K562 (cell line): ENCODE measurements around the gene HADH. TPM values are rescaled to one million over a fixed set of nuclear protein-coding genes. Genes with fewer than 3 reads are reported as not detected.

Source experiments
- ATF1 ChIP-seq, 2 experiments: fragments of 450-650 bp in 1 of 2; IDR thresholded peaks; 2 replicates each; pipeline ENCODE4 v1.6.1; 2016; ENCODE audit warnings: missing compliant biosample characterization in 1 of 2, missing genetic modification characterization in 1 of 2
- ATF7 ChIP-seq: fragments of 450-650 bp; IDR thresholded peaks from 2 replicates; pipeline ENCODE4 v1.7.1; 2014; ENCODE audit warnings: mild to moderate bottlenecking, moderate library complexity
- ELF1 ChIP-seq: fragments of 200-800 bp; sonication (Bioruptor generic); IDR thresholded peaks from 2 replicates; pipeline ENCODE4 v1.6.1; 2016; ENCODE audit warnings: missing genetic modification characterization, missing compliant biosample characterization
- EP300 ChIP-seq: IDR thresholded peaks from 2 replicates; pipeline ENCODE4 v1.6.1; 2012; ENCODE audit warnings: low read length, improper control_type of control experiment
- JUN ChIP-seq, 2 experiments: sonication (generic) in 1 of 2; formaldehyde crosslinking in 1 of 2; IDR thresholded peaks; 2 replicates each; pipeline versions ENCODE4 v1.6.1 to v1.8.0; 2012 to 2022; ENCODE audit warnings: borderline replicate concordance in 2 of 2, mild to moderate bottlenecking in 2 of 2, improper control_type of control experiment in 1 of 2, low read depth in 1 of 2, low read length in 1 of 2, missing genetic modification reagents in 1 of 2
- MEF2A ChIP-seq: IDR thresholded peaks from 2 replicates; pipeline ENCODE4 v1.6.1; 2011; ENCODE audit warnings: low read depth, mild to moderate bottlenecking, low read length, moderate library complexity; ENCODE audit not compliant: control insufficient read depth
- MXI1 ChIP-seq: IDR thresholded peaks from 2 replicates; pipeline ENCODE4 v1.6.1; 2011; ENCODE audit warnings: low read depth, mild to moderate bottlenecking, improper control_type of control experiment, low read length
- POLR2B ChIP-seq: fragments of 450-650 bp; IDR thresholded peaks from 2 replicates; pipeline ENCODE4 v1.6.1; 2018; ENCODE audit warnings: low read depth; ENCODE audit not compliant: partially characterized antibody
- RCOR1 ChIP-seq, 2 experiments: IDR thresholded peaks; 2 replicates each; pipeline ENCODE4 v1.6.1; 2012; ENCODE audit warnings: low read depth in 2 of 2, low read length in 2 of 2, borderline replicate concordance in 1 of 2, improper control_type of control experiment in 1 of 2
- RFX7 ChIP-seq: fragments of 250-450 bp; sonication (Bioruptor Pico); IDR thresholded peaks from 2 replicates; pipeline ENCODE4 v1.5.1; 2021; ENCODE audit warnings: mild to moderate bottlenecking
- SAFB ChIP-seq: fragments of 200-400 bp; formaldehyde crosslinking; IDR thresholded peaks from 2 replicates; pipeline ENCODE4 v1.6.1; 2017; ENCODE audit warnings: low read depth, low read length, borderline replicate concordance
- TBL1XR1 ChIP-seq, 2 experiments: IDR thresholded peaks; 2 replicates each; pipeline ENCODE4 v1.6.1; 2012; ENCODE audit warnings: improper control_type of control experiment in 2 of 2, low read length in 2 of 2, mild to moderate bottlenecking in 1 of 2
- TRIM24 ChIP-seq, 2 experiments: fragments of 450-650 bp; IDR thresholded peaks; 2 replicates each; pipeline ENCODE4 v1.6.1; 2016
- ZNF232 ChIP-seq: sonication (generic); formaldehyde crosslinking; IDR thresholded peaks from 2 replicates; pipeline ENCODE4 v1.8.0; 2022; ENCODE audit warnings: mild to moderate bottlenecking, missing genetic modification reagents
- ZNF436 ChIP-seq: fragments of 250-450, 450-650 bp; sonication (Bioruptor Pico); formaldehyde crosslinking; IDR thresholded peaks from 2 replicates; pipeline ENCODE4 v1.7.0; 2020; ENCODE audit warnings: mild to moderate bottlenecking
- polyA plus RNA-seq, 8 experiments: library from polyadenylated mRNA; depleted of rRNA in 4 of 8; stranded (reverse) in 5 of 8; unstranded in 3 of 8; fragments of >200 nt; fragmentation: Nextera tagmentation in 2 of 8; fragmentation: Illumina TruSeq in 1 of 8; extraction: Ambion mirVana in 2 of 8; extraction: Trizol in 1 of 8; gene quantifications; 2 replicates each; pipeline versions ENCODE4 v1.2.1 to v1.2.3, GENCODE V29; 2011 to 2014; ENCODE audit warnings: inconsistent platforms in 1 of 8, missing spikeins in 1 of 8
- total RNA-seq, 7 experiments: library from RNA; depleted of rRNA in 6 of 7; stranded (reverse); fragments of >200 nt in 6 of 7; fragmentation: Illumina TruSeq in 2 of 7; extraction: Trizol in 2 of 7; gene quantifications; 2 replicates each; pipeline versions ENCODE4 v1.2.1 to v1.2.3, GENCODE V29; 2011 to 2021; ENCODE audit warnings: low replicate concordance in 1 of 7
- TF ChIP-seq, protein P1 (sequence below): fragments of 450-650 bp; formaldehyde crosslinking; IDR thresholded peaks from 2 replicates; pipeline ENCODE4 v1.4.0; 2022; ENCODE audit warnings: mild to moderate bottlenecking, moderate library complexity
- TF ChIP-seq, protein P2 (sequence below): fragments of 450-650 bp; IDR thresholded peaks from 2 replicates; pipeline ENCODE4 v1.6.1; 2016; ENCODE audit warnings: low read depth
- TF ChIP-seq, protein P3 (sequence below): fragments of 200-800 bp; sonication (Bioruptor generic); IDR thresholded peaks from 2 replicates; pipeline ENCODE4 v1.6.1; 2017; ENCODE audit warnings: missing genetic modification characterization, missing compliant biosample characterization

The HADH gene
- total and polyA plus RNA-seq, 9 of the 15 experiments (the other 6 are each of a cell fraction or from before 2014, with no cell fraction given): 9.4 to 73.3 (median 32.8) TPM

DNA sequence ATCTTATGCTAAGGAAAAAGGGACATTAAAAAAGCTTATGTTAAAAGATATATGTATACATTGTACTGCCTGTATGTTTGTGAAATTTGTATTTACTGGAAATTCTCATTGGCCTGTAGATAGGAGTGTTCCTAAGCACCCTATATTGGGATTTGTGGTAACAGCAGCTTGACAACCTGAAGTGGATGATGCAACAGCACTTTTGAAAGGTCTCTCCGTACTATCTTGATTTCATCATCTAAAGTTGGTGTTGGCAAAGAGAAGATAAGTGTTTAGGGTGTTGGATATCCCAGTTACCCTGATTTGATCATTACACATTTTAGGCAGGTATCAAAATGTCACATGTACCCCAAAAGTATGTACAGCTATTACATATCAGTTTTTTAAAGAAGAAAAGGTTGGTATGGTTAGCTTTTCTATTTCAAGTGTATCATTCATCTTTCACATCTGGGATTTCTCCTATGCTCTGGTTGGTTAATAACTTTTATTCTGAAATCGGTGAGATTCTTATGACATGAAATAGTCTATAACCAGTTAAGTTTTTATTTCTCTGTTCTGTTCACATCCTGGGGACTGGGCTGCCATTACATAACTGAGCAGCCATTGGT is 10.3 kb downstream of the HADH start (continued):
- peak; percentile 32; the same call in 1 of the 2 replicates for TF ChIP-seq JUN (IDR thresholded peaks at IDR 0.05; ENCODE audit: borderline replicate concordance, low read depth, low read length)
- no peak for TF ChIP-seq JUN (CRISPR knock-in tag; IDR thresholded peaks at IDR 0.05; ENCODE audit: borderline replicate concordance)
- no peak for TF ChIP-seq SAFB
- peak; percentile 53; the same call in 1 of the 2 replicates for TF ChIP-seq EP300
- TF ChIP-seq, protein P1, sequence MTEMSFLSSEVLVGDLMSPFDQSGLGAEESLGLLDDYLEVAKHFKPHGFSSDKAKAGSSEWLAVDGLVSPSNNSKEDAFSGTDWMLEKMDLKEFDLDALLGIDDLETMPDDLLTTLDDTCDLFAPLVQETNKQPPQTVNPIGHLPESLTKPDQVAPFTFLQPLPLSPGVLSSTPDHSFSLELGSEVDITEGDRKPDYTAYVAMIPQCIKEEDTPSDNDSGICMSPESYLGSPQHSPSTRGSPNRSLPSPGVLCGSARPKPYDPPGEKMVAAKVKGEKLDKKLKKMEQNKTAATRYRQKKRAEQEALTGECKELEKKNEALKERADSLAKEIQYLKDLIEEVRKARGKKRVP (CRISPR knock-in tag): peak; percentile 92
- TF ChIP-seq RFX7 (CRISPR knock-in tag): no peak
- peak; percentile 68 to 84; a peak in 2 of 4 replicates for TF ChIP-seq TRIM24 (IDR thresholded peaks at IDR 0.05)
- no peak for TF ChIP-seq ATF1 (CRISPR knock-in tag; IDR thresholded peaks at IDR 0.05)
- no peak for TF ChIP-seq ATF1 (tag; IDR thresholded peaks at IDR 0.05)
- TF ChIP-seq MEF2A: no peak
- no peak for TF ChIP-seq POLR2B
- TF ChIP-seq ZNF436 (CRISPR knock-in tag): no peak
- no peak for TF ChIP-seq MXI1
- TF ChIP-seq, protein P2, sequence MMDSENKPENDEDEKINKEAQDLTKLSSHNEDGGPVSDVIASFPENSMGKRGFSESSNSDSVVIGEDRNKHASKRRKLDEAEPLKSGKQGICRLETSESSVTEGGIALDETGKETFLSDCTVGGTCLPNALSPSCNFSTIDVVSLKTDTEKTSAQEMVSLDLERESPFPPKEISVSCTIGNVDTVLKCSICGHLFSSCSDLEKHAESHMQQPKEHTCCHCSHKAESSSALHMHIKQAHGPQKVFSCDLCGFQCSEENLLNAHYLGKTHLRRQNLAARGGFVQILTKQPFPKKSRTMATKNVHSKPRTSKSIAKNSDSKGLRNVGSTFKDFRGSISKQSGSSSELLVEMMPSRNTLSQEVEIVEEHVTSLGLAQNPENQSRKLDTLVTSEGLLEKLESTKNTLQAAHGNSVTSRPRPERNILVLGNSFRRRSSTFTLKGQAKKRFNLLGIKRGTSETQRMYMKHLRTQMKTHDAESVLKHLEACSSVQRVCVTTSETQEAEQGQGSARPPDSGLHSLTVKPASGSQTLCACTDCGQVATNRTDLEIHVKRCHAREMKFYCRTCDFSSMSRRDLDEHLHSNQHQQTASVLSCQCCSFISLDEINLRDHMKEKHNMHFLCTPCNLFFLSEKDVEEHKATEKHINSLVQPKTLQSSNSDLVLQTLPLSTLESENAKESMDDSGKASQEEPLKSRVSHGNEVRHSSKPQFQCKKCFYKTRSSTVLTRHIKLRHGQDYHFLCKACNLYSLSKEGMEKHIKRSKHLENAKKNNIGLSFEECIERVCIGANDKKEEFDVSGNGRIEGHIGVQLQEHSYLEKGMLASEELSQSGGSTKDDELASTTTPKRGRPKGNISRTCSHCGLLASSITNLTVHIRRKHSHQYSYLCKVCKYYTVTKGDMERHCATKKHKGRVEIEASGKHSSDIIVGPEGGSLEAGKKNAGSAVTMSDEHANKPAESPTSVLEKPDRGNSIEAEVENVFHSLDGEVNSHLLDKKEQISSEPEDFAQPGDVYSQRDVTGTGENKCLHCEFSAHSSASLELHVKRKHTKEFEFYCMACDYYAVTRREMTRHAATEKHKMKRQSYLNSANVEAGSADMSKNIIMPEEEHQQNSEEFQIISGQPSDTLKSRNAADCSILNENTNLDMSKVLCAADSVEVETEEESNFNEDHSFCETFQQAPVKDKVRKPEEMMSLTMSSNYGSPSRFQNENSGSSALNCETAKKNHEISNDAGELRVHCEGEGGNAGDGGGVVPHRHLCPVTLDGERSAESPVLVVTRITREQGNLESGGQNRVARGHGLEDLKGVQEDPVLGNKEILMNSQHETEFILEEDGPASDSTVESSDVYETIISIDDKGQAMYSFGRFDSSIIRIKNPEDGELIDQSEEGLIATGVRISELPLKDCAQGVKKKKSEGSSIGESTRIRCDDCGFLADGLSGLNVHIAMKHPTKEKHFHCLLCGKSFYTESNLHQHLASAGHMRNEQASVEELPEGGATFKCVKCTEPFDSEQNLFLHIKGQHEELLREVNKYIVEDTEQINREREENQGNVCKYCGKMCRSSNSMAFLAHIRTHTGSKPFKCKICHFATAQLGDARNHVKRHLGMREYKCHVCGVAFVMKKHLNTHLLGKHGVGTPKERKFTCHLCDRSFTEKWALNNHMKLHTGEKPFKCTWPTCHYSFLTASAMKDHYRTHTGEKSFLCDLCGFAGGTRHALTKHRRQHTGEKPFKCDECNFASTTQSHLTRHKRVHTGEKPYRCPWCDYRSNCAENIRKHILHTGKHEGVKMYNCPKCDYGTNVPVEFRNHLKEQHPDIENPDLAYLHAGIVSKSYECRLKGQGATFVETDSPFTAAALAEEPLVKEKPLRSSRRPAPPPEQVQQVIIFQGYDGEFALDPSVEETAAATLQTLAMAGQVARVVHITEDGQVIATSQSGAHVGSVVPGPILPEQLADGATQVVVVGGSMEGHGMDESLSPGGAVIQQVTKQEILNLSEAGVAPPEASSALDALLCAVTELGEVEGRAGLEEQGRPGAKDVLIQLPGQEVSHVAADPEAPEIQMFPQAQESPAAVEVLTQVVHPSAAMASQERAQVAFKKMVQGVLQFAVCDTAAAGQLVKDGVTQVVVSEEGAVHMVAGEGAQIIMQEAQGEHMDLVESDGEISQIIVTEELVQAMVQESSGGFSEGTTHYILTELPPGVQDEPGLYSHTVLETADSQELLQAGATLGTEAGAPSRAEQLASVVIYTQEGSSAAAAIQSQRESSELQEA: no peak
- 0 out of 4 replicates have a peak, but pooled peaks of 1 of the 2 experiments have one; percentile 36 for TF ChIP-seq TBL1XR1 (IDR thresholded peaks at IDR 0.05; ENCODE audit: low read length in 2 of 2)
- peak in 1 of 2 experiments; percentile 83; a peak in 2 of 4 replicates for TF ChIP-seq RCOR1 (IDR thresholded peaks at IDR 0.05; ENCODE audit: borderline replicate concordance in 1 of 2, low read depth in 2 of 2, low read length in 2 of 2)
- TF ChIP-seq ZNF232 (CRISPR knock-in tag): no peak
- peak; percentile 78 for TF ChIP-seq ATF7
- no peak for TF ChIP-seq ELF1
- TF ChIP-seq, protein P3, sequence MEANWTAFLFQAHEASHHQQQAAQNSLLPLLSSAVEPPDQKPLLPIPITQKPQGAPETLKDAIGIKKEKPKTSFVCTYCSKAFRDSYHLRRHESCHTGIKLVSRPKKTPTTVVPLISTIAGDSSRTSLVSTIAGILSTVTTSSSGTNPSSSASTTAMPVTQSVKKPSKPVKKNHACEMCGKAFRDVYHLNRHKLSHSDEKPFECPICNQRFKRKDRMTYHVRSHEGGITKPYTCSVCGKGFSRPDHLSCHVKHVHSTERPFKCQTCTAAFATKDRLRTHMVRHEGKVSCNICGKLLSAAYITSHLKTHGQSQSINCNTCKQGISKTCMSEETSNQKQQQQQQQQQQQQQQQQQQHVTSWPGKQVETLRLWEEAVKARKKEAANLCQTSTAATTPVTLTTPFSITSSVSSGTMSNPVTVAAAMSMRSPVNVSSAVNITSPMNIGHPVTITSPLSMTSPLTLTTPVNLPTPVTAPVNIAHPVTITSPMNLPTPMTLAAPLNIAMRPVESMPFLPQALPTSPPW (CRISPR knock-in tag): no peak
